HG03159 (cell line): ENCODE data around the gene ERP44.
"Not testable (repeated sequence)": the region's sequence is repeated elsewhere in the genome, so short reads cannot be mapped to it uniquely, and the experiment has no call there.

Experiments used
- ATAC-seq: cut with Tn5 transposase; IDR thresholded peaks from one replicate; pipeline ENCODE4 v1.9.1; 2021; ENCODE audit warnings: mild to moderate bottlenecking, moderate library complexity; ENCODE audit not compliant: unreplicated experiment

The ERP44 gene

GRCh38 chr9:100070104-100071041 is 28.4 kb downstream of the ERP44 start:
- ATAC-seq, result no peak

DNA sequence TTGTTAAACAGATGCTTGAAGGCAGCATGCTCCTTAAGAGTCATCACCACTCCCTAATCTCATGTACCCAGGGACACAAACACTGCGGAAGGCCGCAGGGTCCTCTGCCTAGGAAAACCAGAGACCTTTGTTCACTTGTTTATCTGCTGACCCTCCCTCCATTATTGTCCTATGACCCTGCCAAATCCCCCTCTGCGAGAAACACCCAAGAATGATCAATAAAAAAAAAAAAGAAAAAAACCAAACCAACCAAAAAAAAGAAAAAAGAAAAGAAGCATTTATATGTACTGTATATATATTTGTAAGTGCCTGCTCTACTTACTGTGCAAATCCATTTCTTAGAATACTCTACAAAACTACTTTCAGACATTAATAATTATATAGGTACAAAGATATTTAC is 29.7 kb downstream of the ERP44 start:
- ATAC-seq, result not testable (repeated sequence)

- ATAC-seq, result not testable (repeated sequence)
These were observed 30.8 kb downstream of the ERP44 start for GRCh38 chr9:100067990-100068389.

DNA sequence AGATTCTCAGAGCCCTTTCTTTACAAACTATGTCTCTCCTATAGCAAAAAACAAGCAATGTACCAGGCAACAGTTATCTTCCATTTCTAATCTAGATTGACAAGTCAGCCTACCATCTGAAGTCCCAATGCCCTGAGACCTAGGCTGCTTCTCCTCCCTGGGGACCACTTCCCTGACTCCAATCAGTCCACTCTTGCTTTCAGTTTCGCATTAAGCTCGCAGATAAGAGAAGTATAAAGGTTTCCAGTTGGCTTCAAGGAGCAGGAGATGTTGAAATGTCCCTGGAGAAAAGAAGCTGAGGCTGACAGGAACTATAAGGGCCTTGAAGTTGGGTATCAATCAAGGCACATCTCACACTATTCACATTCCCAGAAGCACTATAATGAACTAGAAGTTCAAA is 32.3 kb downstream of the ERP44 start:
- peak; percentile 66 for ATAC-seq

DNA sequence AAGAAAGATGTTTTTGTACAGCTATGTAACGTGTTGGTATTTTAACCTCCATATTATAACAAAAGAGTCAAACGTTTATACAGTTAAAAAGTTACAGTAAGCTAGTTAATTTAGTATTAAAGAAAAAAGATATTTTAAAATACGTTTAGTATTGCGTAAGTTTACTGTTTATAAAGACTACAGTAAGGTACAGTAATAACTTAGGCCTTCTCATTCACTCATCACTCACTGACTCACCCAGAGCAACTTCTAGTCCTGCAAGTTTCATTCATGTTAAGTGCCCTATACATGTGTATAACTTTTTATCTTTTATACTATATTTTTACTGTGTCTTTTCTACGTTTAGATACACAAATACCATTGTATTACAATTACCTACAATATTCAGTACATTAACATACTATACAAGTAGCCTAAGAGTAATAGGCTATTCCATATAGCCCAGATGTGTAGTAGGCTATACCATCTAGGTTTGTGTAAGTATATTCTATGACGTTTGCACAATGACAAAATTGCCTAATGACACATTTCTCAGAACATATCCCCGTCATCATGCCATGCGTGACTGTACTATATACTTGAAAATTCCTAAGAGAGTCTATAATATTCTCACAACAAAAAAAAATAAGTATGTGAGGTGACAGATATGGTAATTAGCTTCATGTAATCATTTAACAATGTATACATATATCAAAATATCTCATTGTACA is 33.8 kb downstream of the ERP44 start:
- no peak for ATAC-seq

GRCh38 chr9:100063185-100063584 is 35.6 kb downstream of the ERP44 start:
- no peak for ATAC-seq

GRCh38 chr9:100062683-100063082 is 36.1 kb downstream of the ERP44 start:
- not testable (repeated sequence) for ATAC-seq

DNA sequence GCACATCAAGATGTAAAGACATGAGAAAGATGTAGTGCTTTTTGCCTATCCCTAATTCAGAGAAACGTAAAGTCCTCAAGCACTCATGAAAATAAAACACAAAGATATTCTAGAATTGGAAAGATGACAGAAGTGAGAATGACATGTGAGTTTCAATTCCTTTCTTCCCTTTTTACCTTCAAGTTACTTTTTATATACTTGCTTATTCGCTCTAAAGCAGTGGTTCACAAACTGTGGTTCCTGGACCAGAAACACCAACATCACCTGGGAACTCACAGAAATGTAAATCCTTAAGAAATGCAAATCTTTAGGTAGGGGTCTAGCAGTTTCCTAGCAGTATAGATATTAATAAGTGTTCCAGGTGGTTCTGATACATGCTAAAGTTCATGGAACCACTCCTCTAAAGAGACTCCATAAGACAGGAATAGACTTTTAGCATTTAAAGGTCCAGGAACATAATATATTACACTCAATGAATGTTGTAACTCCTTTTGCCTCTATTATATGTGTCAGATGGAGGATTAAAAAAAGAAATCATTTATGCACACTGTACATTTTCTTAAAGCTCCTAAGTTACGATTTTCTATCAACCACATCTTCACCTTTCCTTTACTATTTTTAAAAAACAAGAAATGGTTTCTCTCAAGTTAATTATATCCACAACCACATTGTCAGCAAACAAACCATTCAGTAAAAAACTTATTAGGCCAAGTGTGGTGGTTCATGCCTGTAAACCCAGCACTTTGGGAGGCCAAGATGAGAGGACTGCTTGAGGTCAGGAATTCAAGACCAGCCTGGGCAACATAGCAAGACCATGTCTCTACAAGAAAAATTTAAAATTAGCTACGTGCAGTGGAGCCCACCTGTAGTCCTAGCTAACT is 39.9 kb downstream of the ERP44 start:
- ATAC-seq, result peak; percentile 66

DNA sequence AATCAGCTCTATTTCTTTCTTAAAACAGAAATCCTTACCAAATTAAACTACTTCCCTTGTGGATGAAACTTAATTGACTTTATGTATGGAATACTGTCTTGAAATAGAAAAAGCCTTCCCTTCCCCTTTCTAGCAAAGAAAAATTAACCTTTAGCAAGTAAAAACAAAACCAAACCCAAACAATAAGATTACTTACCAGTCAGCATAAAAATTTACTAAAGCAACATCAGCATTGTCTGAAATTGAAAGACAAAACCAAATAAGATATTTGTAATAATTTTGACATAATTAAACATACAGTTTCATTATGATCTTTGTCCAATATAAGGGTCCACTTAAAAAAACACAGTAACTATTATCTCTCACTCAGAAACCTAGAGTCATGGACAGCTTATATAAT is 41.2 kb downstream of the ERP44 start:
- ATAC-seq, result no peak

DNA sequence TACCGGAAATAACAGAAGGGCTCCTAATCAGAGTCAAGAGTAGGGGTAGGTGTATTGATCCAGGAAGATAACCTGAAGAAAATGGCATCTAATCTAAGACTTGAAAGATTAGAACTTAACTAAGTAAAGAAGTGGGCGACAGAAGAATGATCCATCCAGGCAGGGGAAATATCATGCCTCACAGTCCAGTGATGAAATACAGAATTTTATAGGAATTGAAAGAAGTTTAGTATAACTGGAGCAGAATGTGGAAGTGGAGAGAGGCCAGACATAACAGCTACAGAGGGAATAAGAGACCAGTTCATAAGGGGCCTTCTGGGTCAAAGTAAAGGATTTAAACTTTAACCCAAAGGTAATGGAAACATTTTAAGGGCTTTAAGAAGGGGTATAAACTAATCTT is 42.2 kb downstream of the ERP44 start:
- ATAC-seq, result no peak

DNA sequence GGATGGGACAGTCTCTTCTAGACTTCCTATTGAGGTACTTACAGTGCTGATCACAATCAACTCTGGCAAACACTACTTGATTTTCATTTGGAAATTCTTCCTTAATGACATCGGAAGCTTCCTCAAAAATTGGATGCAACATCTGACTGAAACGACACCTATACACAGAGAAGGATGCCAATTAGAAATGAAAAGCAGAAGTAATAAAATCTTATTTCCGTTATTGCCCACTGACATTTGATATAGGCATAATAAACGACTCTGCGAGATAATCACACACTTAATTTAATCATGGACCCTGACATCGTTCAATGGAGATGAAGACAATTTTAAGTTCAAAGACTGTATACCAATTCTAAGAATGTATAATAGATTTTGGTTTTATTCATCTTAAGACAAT is 46.4 kb downstream of the ERP44 start:
- no peak for ATAC-seq

- no peak for ATAC-seq
These were observed 49.2 kb downstream of the ERP44 start for GRCh38 chr9:100049551-100049950.

DNA sequence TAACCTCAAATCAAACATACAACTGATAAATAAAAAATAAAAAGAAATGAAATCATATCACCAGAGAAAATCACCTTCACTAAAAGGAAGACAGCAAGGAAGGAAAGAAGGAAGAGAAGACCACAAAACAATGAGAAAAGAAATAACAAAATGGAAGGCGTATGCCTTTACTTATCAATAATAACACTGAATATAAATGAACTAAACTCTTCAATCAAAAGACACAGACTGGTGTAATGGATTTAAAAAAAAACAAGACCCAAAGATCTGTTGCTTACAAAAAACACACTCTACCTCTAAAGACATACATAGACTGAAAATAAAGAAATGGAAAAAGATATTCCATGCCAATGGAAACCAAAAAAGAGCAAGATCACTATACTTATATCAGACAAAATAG is 60.3 kb downstream of the ERP44 start:
- ATAC-seq, result no peak

DNA sequence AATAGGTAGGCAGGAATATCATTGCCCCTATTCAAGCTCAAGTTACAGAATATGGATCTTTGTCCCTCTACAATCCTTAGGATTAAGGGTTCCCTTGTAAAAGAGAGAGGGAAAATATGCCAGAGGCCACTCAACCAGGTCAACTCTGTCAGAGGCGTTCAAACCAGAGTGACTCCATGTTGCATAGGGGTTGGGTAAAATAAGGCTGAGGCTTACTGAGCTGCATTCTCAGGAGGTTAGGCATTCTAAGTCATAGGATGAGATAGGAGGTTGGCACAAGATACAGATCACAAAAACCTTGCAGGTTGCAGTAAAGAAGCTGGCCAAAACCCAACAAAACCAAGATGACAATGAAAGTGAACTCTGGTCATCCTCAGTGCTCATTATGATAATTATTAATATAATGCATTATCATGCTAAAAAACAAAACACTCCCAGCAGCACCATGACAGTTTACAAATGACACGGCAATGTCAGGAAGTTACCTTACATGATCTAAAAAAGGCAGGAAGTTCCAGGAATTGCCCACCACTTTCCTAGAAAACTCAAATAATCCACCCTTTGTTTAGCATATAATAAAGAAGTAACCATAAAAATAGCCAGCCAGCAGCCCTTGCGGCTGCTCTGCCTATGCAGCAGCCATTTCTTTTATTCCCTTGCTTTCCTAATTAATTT is 64.8 kb downstream of the ERP44 start:
- ATAC-seq, result no peak

DNA sequence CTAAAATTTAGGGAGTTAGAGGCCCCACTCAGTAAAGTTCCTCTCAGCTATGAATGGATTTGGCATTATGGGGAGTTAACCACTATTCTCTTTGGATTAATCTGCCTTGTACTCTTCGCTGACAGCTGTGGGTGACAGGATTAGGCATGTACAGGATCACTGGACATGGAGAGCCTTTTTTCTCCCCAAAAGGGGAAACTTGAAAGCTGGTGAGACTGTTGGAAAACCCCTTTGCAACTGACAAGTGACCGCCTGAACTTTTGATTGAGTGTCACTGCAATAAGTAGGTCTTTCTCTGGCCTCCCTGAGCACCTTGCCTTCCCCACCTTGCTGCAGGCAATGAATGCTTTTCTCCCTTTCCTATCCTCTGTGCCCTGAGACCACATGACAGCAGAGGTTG is 68.3 kb downstream of the ERP44 start:
- no peak for ATAC-seq

DNA sequence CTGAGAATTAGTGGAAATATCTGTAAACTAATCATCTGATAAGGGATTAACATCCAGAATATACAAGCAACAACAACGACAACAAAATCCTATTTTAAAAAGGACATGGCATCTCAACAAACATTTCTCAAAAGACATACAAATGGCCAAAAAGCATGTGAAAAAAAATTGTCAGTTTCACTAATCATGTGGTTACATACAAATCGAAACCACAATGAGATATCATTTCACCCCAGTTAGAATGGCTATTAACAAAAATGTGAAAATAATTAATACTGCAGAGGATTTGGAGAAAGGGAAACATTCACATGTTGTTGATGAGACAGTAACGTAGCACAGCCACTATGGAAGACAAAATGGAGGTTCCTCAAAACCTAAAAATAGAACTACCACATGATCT is 69.5 kb downstream of the ERP44 start:
- no peak for ATAC-seq

- ATAC-seq, result peak; percentile 82
These were observed 70.5 kb downstream of the ERP44 start for GRCh38 chr9:100028201-100028784.

DNA sequence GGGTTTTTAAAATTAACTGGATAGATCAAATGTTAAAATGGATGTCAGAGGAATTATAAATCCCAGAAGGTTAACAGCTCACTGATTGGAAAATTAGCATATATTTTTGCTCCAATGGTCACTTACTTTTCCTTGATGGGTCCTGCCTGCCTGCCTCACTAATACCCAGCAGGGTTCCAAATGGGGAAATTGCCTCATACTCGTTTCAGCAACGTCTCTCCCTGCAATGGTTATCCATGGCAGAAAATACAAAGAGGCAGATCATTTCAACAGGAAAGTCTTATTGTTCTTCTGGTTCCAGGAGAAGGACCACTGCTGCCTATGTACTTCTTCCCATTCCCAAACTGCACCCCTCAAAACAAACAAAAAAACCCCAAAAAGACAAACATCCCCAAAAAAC is 71.3 kb downstream of the ERP44 start:
- no peak for ATAC-seq

DNA sequence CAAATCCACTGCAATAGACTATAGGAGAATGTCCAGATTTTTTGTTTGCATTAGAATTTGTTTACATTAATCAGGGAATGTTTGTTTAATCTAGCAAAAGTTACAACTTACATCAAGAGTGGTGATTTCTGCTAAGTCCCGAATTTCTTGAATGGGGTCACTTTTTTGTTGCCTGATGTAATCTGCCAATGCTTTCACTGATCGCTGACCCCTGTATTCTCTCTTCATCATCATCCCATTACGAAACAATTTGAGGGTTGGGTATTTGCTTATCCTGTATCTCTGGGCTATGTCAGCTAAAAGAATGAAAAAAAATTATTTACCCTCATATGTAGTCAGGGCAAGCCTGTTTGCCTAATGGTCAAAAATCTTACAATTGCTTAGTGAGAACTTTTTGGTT is 76.9 kb downstream of the ERP44 start:
- ATAC-seq, result no peak

DNA sequence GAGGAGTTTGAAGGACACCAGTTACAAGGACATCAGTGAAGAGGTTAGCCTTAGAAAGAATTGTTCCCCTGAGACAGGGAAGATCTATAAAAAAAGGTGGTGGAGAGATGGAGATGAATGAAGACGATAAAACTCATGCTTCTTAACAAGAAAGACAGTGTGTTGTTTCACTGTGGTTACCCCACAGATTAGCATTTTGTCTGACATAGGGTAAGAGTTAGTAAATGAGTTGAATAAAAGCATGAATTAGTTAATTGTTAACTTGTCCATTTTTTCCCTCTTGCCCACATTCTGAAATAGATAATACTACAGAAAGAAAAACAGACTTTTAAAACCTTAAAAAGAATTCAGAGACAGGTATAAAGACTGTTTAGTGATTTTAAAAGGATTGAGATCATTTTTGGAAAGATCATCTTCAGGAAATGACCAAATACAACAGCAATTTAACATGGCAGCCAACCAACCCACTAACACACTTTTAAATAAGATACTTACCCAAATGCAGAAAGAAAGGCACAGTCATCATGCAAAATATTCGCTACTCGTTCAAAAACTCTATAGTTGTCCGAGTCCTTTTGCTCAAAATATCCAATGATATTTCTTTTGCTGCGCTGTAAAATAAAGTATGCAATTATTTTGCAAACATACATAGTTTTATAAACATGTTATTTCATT is 78.5 kb downstream of the ERP44 start:
- no peak for ATAC-seq
